CD4-positive, alpha-beta T cell treated with Interleukin-1 beta for 1 hour (primary cell): ENCODE data around the gene UVSSA.

Experiments
- DNase-seq, 2 donors: peaks; one replicate each; pipeline ENCODE4 v3.0.0-alpha.2; 2020 to 2022

Gene UVSSA, protein sequence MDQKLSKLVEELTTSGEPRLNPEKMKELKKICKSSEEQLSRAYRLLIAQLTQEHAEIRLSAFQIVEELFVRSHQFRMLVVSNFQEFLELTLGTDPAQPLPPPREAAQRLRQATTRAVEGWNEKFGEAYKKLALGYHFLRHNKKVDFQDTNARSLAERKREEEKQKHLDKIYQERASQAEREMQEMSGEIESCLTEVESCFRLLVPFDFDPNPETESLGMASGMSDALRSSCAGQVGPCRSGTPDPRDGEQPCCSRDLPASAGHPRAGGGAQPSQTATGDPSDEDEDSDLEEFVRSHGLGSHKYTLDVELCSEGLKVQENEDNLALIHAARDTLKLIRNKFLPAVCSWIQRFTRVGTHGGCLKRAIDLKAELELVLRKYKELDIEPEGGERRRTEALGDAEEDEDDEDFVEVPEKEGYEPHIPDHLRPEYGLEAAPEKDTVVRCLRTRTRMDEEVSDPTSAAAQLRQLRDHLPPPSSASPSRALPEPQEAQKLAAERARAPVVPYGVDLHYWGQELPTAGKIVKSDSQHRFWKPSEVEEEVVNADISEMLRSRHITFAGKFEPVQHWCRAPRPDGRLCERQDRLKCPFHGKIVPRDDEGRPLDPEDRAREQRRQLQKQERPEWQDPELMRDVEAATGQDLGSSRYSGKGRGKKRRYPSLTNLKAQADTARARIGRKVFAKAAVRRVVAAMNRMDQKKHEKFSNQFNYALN

DNA sequence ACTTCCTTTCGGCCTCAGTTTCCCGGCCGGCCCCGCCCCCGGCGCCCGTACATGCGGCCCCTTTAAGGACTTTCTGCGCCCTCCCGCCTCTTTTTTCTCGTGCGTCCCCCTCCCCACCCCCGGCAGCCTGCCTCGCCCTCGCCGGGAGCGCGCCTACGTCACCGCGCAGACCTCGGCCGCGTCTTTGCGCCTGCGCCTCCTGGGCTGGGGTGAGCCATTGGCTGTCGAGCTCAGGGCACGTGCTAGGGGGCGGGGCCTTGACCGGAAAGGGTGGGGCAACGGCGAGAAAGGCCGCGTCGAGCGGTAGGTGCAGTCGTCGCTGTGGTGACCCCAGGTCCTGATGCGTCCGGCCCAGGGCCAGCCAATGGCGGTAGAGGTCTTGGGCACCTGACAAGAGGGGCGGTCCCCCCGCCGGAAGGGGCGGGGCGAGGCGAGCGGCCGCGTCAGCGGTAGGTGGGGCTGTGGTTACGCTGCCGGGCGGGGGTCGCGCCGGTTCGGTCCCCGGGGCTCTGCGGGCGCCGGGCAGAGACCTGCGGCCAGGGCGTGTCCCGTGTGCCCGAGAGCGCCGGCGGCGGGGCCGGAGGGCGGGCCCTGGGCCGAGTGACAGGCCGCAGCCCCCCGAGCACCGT lies at the start of gene UVSSA:
Gene UVSSA (plus strand): TSS at position 428 of the 629 bp plus-strand sequence. CDS start 884 bp downstream, outside the sequence.
- DNase-seq, result peak; percentile 100

DNA sequence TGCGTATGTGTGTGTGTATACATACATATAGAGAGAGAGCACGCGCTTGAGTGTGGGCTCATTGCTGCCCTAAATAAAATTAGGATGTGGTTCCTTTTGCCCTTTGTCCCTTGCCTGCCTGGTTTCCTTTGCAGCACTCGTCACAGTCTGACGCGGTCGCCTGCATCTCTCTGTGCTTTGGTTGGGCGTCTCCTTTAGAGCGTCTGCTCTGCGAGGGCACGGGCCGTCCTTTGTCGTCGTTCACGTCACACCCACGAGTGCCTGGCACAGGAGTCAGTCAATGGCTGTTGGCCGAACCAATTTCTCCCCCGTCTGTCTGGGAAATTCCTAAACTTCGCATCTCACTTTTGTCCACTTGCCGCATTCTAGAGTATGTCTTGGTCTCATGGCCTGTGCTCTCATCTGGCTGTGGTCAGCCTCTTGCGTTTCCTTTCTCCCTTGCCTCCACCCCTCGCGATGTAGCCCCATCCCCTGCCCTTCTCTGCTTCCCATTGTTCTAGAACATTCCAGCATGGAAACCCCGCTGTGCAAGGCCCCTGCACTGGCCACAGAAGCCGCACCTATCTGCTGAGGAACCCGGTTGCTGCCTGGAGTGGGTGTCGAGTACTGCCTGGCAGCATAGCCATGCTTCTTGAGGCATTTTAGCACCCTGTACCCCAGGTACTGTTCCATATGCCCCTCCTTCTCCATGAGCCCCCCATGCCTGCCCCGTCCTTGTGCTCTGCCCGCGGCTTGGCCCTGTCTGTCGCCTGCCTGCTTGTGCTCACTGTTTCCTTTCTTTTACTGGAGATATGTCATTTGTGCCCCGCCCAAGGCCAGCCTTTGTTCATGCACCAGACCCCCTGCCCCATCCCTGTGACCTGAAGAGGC lies 49.3 kb upstream of the UVSSA start:
- DNase-seq, result no peak

DNA sequence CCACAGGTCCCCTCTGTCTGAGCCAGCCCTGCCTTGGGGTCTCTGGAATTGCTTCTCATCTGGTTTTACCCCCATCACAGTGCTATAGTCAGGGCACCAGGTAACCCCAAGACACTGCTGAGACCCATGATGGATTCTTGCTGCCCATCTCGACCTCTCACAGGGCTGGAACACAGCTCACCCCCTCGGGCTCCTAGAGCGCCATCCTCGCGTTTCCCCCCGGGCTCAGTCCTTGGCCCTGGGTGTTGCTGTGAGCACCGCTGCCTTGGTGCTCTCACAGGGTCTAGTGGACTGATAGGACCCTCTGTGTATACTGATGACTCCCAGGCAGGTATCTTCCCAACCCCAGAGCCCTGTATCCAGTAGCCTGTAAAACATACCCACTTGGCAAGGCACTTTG lies 48.5 kb upstream of the UVSSA start:
- DNase-seq, result no peak

DNA sequence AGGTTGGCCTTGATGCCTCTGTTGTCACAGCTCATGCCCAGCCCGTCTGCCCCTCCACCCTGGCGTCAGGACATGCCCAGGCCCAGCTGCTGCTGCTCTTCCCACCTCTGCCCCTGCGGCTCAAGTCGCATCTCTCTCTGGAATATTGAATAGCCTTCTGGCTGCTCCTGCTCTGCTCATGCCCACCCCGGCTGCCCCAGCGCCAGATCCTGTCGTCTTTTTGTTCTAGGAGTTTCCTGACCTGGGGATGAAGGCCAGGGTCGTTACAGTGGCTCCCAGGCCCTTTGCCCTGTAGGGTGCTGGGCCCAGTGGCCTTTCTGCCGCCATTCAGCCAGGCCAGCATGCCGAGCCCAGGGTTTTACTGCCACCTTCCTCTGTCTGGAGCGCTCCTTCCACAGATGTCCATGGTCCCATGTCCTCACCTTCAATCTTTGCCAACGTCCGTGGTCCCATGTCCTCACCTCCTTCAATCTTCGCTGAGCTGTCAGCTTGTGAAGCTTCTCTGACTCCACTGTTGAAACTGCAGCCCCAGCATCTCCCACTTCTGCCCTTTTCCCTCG lies 47.6 kb upstream of the UVSSA start:
- no peak for DNase-seq

DNA sequence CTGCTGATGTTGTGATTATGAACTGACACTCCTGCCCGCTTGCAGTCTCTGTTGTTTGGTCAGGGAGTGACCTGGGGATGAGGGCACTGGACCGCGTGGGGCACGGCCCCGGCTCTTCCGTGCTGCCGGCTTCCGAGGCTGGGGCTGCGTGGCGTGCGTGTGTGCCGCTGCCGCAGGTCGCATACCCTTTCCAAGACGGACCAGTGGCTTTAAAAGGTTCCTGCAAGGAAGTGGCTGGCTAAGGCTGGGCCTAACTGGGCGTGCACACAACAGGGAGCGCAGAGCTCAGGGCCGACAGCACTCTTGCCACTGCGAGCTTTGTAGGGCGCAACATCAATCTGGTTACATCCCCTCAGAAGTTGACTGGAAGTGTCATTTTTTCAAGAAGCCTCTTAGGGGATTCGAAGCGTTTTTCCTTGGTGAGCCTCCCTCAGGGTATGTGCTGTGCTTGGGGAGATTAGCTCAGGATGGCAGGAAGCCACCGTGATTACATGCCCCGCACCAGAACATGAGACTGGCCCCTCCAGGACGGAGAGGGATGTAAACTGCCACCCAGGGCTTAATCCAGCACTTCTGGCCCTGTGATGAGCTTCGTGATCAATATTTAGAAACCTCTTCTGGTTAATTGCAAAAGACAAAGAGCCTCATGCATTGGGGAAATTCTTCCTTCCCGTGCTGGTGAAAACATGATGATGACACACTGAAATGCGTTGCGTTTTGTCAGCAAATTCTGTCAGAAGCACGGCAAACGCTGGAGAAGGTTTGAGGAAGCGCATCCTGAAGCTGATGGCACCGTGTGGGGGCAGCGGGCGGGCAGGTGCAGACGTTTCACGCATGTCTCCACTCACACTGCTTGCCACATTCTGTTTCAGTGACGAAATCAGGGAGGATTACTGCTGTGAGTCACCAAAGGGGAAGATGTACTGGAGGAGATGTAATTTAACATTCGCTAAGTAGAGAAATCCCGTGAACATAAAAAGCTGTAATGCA lies 46.2 kb upstream of the UVSSA start:
- DNase-seq, result peak; percentile 21 to 86

DNA sequence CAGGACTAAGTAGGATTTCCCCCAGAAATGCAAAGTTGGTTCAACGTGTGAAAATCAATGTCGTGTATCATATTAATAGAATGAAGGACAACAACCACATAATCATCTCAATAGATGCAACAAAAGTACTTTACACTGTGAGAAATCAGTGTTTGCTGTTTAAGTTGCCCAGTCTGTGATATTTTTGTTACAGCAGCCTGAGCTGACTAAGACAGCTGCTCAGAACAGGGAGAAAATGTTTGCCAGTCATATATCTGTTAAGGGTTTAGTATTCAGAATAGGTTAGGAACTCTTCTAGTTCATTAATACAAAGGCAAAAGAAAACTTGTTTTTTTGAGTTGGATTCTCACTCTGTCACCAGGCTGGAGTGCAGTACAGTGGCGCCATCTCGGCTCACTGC lies 44.8 kb upstream of the UVSSA start:
- no peak for DNase-seq

DNA sequence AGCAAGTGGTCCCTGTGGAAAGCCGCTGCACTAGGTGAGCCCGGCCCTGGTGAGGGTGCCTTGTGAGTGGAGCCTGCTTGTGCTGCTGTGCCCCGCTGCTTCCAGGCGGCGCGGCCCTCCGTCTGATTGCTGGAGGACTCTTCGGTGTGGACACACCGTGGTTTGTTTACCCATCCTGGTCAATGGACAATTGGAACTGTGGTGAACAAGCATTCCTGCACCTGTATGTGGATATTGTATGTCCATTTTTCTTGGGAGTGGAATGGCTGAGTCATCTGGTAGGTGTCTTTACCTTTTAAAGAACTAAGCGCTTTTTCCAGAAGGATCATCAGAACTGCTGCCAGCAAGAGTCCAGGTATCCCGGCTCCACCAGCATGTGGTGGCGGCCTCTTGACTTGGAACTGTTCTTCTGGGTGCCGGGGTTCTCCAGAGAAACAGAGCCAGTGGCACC lies 41.7 kb upstream of the UVSSA start:
- DNase-seq, result no peak

DNA sequence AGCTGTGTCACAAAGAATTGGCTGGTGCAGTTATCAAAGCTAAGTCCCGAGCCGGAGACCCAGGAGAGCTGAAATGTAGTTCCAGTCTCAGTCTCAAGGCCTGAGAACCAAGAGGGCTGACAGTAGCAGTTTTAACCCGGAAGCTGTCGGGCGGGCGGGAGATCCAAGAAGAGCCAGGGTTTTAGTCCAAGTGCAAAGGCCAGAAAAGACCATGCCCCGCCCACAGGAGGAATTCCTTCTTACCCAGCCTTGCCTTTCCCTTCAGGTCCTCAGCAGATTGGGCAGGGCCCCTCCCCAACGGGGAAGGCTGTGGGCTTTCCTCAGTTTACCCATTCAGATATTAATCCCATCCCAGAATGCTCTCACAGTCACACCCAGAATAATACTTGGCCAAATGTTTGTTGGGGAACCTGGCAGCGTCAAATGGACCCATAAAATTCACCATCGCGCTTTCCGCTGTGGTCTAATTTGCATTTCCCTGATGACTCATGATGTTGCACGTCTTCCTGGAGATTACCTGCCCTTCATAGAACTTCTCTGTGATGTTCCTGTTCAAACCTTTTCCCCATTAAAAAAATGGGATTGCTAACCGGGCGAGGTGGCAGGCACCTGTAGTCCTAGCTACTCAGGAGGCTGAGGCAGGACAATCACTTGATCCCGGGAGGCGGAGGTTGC lies 41.1 kb upstream of the UVSSA start:
- peak in 1 of 2 donors; percentile 20 for DNase-seq

DNA sequence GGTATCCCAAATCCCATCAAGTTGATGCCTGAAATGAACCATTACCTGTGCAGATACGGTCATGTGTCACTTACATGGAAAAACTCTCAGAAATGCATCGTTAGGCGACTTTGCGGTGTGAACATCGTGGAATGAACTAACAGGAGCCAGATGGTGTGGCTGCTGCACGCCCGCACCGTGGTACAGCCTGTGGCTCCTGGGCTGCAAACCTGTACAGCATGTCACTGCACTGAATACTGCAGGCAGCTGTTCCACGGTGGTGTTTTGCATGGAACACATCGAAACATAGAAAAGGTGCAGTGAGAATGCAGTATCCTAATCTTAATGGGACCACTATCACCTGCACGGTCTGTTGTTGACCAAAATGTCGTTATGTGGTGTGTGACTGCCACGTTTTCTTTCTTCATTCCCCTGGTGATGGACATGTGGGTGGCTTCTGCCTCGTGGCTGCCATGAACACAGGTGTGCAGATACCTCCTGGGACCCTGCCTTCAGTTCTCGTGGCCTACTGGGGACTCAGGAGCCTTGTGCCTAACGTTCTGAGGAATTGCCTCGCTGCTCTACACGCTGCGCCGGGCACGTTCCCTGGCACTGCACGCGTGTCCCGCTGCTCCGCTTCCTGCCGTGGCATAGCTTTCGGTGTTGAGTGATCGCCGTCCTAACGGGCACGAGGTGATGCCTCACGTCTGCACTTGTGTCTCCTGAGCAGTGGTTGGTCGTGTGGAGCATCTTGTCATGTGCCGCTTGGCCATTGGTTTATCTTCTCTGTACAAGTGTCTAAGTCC lies 38.9 kb upstream of the UVSSA start:
- no peak for DNase-seq

DNA sequence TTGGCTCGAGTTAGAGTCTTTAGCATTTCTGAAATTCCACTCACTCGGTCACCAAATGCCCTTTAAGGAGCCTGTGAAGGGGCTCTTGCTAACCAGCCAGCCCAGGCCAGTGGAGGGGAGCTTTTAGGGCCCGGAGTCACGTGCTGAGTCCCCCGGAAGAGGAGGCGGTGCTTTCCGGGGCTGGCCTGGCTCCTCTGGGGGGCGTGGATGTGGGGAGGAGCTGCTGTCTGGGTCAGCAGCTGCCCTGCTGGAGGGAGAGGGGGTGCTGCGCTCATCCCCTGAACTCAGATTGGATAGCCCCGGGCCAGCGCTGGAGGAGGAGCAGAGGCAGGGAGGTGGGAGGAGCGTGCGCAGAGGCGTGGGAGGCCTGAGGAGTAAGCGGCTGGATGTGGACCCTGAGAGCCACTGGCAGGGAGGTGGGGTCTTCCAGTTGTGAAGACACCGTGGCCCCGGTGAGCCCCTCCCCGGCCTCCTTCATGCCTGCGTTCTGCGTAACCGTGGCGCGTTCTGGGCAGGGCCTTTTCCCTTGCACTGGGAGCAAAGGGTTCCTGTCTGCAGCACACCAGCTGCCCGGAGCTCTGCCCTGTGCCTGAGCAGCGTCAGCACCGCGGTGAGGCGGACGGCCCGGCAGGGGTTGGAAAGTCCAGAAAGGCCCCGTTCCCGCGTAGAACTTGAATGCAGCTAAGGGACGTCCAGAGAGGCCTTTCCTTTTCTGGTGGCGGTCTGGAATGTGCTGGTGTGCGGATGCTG lies 37.6 kb upstream of the UVSSA start:
- DNase-seq, result peak; percentile 64 to 72

DNA sequence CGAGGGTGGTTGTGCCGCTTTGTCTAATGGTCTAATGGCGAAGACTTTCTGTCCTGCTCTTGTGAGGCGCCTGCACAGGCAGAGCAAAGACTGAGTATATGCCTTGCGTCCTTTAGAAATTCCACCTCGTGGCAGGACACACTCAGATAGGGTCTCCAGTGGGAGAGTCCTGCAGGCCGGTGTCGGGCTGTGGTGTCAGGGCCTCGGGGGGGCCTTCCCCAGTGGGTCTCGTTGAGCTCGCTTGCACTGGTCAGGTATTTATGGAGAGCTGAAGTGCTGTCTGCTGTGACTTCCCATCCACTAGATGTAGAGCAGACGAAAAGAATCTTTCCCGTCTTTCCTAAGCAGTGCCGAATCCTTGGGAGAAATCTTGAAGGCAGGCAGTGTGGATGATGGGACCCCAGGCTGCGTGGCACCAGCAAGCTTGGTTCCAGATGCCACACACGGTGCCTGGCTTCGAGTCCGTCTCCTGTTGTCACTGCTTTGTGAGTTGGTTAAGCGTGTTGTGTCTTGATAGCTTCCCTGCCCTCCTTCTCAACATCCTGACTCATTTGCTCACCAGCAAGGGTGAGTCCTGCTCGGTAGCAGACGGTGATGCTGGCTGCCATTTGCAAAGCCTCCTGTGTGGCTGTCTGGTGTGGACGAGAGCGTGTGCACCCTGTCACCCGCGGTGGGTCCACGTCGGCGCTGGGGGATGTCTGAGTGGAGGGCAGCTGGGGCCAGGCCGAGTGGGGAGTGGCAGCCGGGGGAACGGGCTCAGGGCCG lies 36.8 kb upstream of the UVSSA start:
- DNase-seq, result no peak

DNA sequence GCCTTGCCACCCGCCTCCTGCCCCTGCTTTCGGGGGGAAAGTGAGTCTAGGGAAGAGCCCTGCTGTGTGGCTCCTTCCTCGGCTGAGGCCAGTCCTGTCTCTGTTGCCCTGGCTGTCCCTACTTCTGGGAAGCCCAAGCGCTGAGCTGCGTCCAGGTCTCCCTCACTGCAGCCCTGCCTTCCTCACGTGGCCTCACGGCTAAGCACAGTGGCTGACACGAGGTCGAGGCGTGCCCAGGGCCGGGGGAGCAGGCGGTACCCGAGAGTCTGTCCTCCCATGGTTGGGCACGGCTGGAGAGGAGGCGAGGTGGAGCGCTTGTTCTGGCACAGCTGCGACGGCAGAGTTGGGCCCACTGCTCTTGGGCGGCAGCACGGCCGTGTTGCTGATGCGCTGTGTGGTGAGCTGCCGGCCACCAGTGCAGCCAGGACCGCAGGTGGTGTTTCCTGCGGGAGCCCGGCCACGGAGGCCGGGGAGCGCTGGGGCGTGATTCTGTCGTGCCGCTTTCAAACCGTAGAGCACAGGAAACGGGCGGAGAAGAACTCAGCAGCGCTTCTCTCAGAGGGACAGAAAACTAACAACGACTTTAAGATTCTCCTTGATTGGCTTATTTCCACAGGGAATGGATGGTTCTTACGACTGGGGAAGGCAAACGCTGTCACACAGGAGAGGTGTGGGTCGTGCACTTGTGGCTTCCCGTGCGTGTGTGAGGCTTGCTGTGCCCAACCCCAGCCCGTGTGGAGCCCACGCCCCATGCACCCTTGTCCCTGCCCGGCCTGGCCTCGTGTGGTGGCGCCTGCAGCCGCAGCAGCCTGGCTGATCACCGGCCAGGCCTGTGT lies 36.0 kb upstream of the UVSSA start:
- DNase-seq, result peak in 1 of 2 donors; percentile 15

DNA sequence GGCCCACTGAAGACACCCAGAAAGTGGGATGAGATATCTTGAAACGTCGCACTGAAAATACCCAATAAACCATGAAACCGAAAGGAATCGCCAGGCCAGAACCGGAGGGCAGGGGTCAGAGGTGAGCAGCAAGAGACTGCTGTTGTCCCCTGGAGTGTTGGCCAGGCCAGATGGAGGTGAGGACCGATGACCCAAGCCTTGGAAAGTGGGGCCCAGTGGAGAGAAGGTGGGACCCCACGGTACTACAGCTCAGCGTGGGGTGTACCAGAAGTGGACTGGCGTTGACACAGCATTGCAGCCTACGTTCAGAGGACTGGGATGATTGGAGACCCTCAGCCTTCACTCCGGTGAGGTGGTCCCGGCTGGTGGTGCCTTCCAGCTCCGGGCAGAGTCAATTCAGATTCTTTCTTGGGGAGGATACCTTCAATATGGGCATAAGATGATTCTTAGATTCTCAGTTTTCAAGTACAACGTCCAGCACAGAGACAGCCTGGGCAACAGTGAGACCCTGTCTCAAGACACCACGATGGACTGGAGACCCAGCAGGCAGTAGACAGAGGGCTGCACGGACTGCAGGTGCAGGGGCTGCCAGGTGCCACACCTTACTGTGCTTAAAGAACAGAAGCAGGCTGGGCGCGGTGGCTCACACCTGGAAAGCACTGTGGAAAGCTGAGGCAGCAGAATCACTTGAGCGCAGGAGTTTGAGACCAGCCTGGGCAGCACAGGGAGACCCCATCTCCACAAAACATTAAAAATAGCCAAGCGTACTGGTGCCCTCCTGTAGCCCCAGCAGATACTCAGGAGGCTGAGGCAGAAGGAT lies 34.0 kb upstream of the UVSSA start:
- DNase-seq, result no peak

DNA sequence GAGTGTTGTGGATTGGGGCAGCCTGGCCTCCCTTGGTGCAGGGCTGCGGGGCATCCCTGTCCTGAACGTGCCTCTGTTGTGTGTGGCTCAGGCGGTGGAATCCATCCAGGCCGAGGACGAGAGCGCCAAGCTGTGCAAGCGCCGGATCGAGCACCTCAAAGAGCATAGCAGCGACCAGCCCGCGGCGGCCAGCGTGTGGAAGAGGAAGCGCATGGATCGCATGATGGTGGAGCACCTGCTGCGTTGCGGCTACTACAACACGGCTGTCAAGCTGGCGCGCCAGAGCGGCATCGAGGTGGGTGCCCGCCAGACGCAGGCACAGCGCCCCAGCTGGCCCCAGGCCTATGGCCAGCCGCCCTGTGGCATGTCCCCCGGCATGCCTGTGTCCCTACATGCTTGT lies 31.7 kb upstream of the UVSSA start:
- DNase-seq, result no peak

DNA sequence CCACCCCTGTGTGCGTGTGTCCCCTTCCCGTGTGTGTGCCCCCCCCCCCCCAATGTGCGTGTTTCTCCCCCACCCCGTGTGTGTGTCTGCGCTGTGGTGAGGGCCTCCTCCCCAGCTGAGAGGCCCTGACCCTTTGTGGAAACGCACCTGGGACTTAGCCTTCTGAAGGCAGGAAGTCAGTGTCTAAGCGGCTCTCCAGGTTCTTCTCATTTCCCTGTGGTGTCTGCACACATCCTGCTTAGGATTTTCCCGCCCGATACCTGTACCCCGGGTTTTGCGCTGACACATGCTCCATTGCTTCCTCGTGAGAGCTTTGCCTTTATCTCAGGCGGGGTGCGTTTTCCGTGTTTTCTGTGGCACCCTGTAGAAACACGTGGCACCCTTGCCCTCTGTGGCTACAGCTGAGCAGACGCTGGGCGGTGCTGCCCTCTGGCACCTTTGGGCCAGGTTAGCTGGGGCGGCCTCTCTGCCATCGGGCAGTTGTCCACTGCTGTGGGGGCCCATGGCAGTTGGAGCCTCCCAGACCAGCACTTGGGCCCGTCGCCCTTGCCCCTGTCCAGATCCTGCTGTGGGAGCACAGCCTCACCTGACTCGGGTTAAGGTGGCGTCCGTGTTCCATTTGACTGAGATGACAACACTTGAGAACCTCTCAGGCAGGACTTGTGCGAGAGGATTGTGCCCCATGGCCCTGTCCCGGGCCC lies 31.0 kb upstream of the UVSSA start:
- DNase-seq, result no peak
